Measurements from ENCODE around the gene REV1. TPM values are rescaled to one million over a fixed set of nuclear protein-coding genes. Genes with fewer than 3 reads are reported as not detected.
"Not testable (repeated sequence)": the region's sequence is repeated elsewhere in the genome, so short reads cannot be mapped to it uniquely, and the experiment has no call there.

Gene REV1
- total and polyA plus RNA-seq, 9 donors = 25.1 to 37.0 (median 30.4) TPM

GRCh38 chr2:99475095-99475494 lies 14.7 kb downstream of the REV1 start:
- WGBS (ENCODE audit: insufficient coverage) = 67% methylated on average over 1 of the region's 4 CpGs
- H3K4me1 ChIP-seq (ENCODE audit: control insufficient read depth, insufficient read depth, low read length); H3K27ac ChIP-seq (ENCODE audit: low read length); H3K4me3 ChIP-seq (ENCODE audit: low read length); H3K36me3 ChIP-seq (ENCODE audit: control insufficient read depth, insufficient read depth, low read length); H3K9me3 ChIP-seq (replicated peaks; ENCODE audit: control insufficient read depth, low read depth, low read length); H3K27me3 ChIP-seq (ENCODE audit: control insufficient read depth, insufficient read depth, low read length); DNase-seq: not testable (repeated sequence)

- no peaks in the 10 kb centered on the region for H3K27me3 ChIP-seq (ENCODE audit: control insufficient read depth, insufficient read depth, low read length)
- H3K9me3 ChIP-seq (replicated peaks; ENCODE audit: control insufficient read depth, low read depth, low read length) = no peaks in the 10 kb centered on the region
- H3K36me3 ChIP-seq (ENCODE audit: control insufficient read depth, insufficient read depth, low read length) = no peaks in the 10 kb centered on the region
- no peak for DNase-seq
- H3K4me3 ChIP-seq (ENCODE audit: low read length) = no peak overlapping the region
- no CpG with 5 or more reads among the region's 2 CpGs for WGBS (ENCODE audit: insufficient coverage)
- H3K27ac ChIP-seq (ENCODE audit: low read length) = no peak overlapping the region
- no peaks in the 10 kb centered on the region for H3K4me1 ChIP-seq (ENCODE audit: control insufficient read depth, insufficient read depth, low read length)
These were observed 16.2 kb downstream of the REV1 start for GRCh38 chr2:99473518-99474083.

GRCh38 chr2:99472600-99472960 lies 17.2 kb downstream of the REV1 start:
- no peak for DNase-seq
- WGBS (ENCODE audit: insufficient coverage) = no CpG with 5 or more reads among the region's 1 CpG
- Histone ChIP-seq H3K27me3 (ENCODE audit: control insufficient read depth, insufficient read depth, low read length) (no peaks in the 10 kb centered on the region), H3K27ac (ENCODE audit: low read length) (no peak overlapping the region), H3K9me3 (replicated peaks; ENCODE audit: control insufficient read depth, low read depth, low read length) (no peaks in the 10 kb centered on the region), H3K4me3 (ENCODE audit: low read length) (no peak overlapping the region), H3K4me1 (ENCODE audit: control insufficient read depth, insufficient read depth, low read length) (no peaks in the 10 kb centered on the region), H3K36me3 (ENCODE audit: control insufficient read depth, insufficient read depth, low read length) (no peaks in the 10 kb centered on the region)

DNA sequence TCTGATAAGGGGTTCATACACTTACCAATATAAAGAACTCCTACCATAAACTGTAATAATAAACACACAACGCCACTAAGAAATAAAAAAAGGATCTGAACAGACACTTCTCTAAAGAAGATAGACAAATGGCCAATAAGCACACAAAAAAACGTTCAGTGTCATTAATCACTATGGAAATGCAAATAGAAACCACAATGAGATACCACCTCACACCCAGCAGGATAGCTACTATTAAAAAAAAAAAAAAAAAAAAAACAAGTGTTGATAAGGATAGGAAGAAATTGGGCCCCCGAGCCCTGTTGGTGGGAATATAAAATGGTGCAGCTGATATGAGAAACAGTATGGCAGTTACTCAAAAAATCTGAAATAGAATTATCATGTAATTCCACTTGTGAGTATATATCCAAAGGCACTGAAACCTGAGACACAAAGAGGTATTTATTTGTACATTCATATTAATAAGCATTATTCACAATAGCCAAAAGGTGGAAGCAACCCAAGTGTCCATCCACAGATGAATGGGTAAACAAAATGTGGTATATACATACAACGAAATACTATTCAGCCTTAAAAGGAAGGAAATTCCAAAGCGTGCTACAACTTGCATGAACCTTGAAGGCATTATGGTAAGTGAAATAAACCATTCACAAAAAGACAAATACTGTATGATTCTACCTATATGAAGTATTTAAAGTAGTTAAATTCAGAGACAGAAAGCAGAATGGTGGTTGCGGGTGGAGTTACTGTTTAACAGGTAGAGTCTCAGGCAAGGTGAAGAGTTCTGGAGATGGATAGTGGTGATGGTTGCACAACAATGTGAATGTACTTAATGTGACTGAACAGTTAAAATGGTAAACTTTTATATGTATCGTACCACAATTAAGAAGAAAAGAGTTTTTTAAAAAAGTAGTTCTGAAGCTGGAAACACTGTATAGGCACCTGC lies 17.9 kb downstream of the REV1 start:
- no peak for DNase-seq
- no peak overlapping the region for H3K4me3 ChIP-seq (ENCODE audit: low read length)
- H3K27me3 ChIP-seq (ENCODE audit: control insufficient read depth, insufficient read depth, low read length) = no peaks in the 10 kb centered on the region
- H3K4me1 ChIP-seq (ENCODE audit: control insufficient read depth, insufficient read depth, low read length) = no peaks in the 10 kb centered on the region
- WGBS (ENCODE audit: insufficient coverage) = 100% methylated on average over 1 of the region's 7 CpGs
- H3K9me3 ChIP-seq (replicated peaks; ENCODE audit: control insufficient read depth, low read depth, low read length) = no peaks in the 10 kb centered on the region
- no peaks in the 10 kb centered on the region for H3K36me3 ChIP-seq (ENCODE audit: control insufficient read depth, insufficient read depth, low read length)
- no peak overlapping the region for H3K27ac ChIP-seq (ENCODE audit: low read length)

DNA sequence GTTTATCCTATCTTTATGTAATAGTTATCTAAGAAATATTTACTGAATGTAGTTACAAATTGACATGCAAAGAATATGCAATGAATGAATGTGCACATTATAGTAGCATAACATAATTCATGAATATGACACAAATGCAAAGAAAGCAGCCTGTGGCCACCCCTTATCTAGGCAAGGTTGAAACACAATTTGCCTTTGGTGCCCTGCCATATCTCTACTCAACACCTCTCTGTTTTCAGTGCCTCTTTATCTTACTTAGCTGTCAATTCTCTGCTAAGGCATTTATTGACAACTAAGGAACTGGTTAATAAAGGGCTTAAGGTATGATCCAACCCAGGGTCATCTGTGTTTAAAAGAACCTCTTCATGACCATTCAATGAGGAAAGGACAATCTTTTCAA lies 18.9 kb downstream of the REV1 start:
- H3K4me1 ChIP-seq (ENCODE audit: control insufficient read depth, insufficient read depth, low read length) = no peaks in the 10 kb centered on the region
- no peaks in the 10 kb centered on the region for H3K36me3 ChIP-seq (ENCODE audit: control insufficient read depth, insufficient read depth, low read length)
- no peak overlapping the region for H3K4me3 ChIP-seq (ENCODE audit: low read length)
- H3K27me3 ChIP-seq (ENCODE audit: control insufficient read depth, insufficient read depth, low read length) = no peaks in the 10 kb centered on the region
- H3K9me3 ChIP-seq (replicated peaks; ENCODE audit: control insufficient read depth, low read depth, low read length) = no peaks in the 10 kb centered on the region
- no peak for DNase-seq
- no peak overlapping the region for H3K27ac ChIP-seq (ENCODE audit: low read length)

DNA sequence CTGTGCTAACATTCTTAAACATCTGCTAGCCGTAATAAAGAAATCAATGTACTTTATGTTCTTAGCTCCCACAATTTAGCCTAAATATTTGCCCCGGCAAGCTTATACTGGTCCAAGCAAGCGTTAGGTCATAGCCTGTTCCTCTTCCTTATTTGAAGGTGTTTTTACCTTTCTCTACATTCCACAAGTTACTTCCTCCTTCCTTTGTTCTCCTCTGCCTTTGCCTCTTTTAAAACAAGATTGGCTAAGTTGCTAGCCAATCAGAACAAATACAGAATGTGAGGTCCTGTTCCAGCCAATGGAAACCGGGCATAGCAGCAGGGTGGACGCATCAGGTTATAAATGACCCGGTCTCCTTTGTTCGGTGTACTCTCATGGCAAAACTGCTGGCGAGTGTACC lies 19.4 kb downstream of the REV1 start:
- not testable (repeated sequence) for H3K36me3 ChIP-seq (ENCODE audit: control insufficient read depth, insufficient read depth, low read length); H3K27me3 ChIP-seq (ENCODE audit: control insufficient read depth, insufficient read depth, low read length); H3K4me1 ChIP-seq (ENCODE audit: control insufficient read depth, insufficient read depth, low read length); H3K27ac ChIP-seq (ENCODE audit: low read length); H3K9me3 ChIP-seq (replicated peaks; ENCODE audit: control insufficient read depth, low read depth, low read length); DNase-seq; H3K4me3 ChIP-seq (ENCODE audit: low read length)
- 100% methylated on average over 4 of the region's 8 CpGs for WGBS (ENCODE audit: insufficient coverage)

DNA sequence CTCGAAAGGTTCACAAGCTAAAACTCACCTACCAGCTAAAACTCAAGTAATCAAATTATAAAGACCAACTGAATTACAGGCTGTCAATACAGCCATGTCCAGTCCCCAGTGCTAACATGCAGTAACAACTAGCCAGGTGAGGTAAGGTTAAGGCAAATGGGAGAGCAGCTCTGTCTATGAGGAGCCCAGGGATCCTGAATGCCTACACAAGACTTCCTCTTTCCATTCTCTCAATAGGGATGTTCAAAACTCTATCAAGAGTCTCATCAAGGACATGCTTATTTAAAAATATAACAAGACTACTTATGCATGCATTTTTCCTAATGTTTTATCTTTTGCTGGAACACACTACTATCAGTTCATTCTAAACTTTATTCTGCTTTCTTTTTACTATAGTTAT lies 20.4 kb downstream of the REV1 start:
- no CpG with 5 or more reads among the region's 1 CpG for WGBS (ENCODE audit: insufficient coverage)
- H3K4me1 ChIP-seq (ENCODE audit: control insufficient read depth, insufficient read depth, low read length) = no peaks in the 10 kb centered on the region

DNA sequence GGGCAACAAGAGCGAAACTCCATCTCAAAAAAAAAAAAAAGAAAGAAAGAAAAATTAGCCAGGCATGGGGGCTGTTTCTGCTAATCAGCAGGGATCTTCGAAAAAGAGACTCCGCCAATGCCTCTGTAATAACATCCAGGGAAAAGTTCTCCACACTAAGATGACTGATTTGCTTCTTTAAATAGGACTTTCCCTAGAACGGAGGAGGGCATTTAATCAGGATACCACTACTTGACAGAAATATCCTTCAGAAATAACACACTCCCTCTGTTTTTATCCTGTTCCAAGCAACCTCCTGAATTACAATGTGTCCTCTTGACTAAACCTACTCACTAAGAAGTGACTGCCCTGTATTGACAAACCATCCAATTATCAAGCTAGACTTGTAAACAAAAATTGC lies 21.7 kb downstream of the REV1 start:
- no peaks in the 10 kb centered on the region for H3K4me1 ChIP-seq (ENCODE audit: control insufficient read depth, insufficient read depth, low read length)
- WGBS (ENCODE audit: insufficient coverage) = 67% methylated on average over 1 of the region's 4 CpGs

More for the DNA sequence above, 20.4 kb downstream of the REV1 start:
- no peak overlapping the region for H3K4me3 ChIP-seq (ENCODE audit: low read length)
- no peak overlapping the region for H3K27ac ChIP-seq (ENCODE audit: low read length)
- DNase-seq = no peak
- no peaks in the 10 kb centered on the region for H3K9me3 ChIP-seq (replicated peaks; ENCODE audit: control insufficient read depth, low read depth, low read length)
- H3K27me3 ChIP-seq (ENCODE audit: control insufficient read depth, insufficient read depth, low read length) = no peaks in the 10 kb centered on the region
- H3K36me3 ChIP-seq (ENCODE audit: control insufficient read depth, insufficient read depth, low read length) = no peaks in the 10 kb centered on the region

GRCh38 chr2:99467390-99467789 lies 22.4 kb downstream of the REV1 start:
- Histone ChIP-seq H3K27me3 (ENCODE audit: control insufficient read depth, insufficient read depth, low read length) (no peaks in the 10 kb centered on the region), H3K4me3 (ENCODE audit: low read length) (no peak overlapping the region), H3K4me1 (ENCODE audit: control insufficient read depth, insufficient read depth, low read length) (no peaks in the 10 kb centered on the region), H3K27ac (ENCODE audit: low read length) (no peak overlapping the region), H3K9me3 (replicated peaks; ENCODE audit: control insufficient read depth, low read depth, low read length) (no peaks in the 10 kb centered on the region), H3K36me3 (ENCODE audit: control insufficient read depth, insufficient read depth, low read length) (peaks cover under 1% of the 10 kb centered on the region)
- no peak for DNase-seq
- 100% methylated on average over 2 of the region's 3 CpGs for WGBS (ENCODE audit: insufficient coverage)

More for the DNA sequence above, 21.7 kb downstream of the REV1 start:
- Histone ChIP-seq H3K27me3 (ENCODE audit: control insufficient read depth, insufficient read depth, low read length) (no peaks in the 10 kb centered on the region), H3K27ac (ENCODE audit: low read length) (no peak overlapping the region), H3K4me3 (ENCODE audit: low read length) (no peak overlapping the region), H3K9me3 (replicated peaks; ENCODE audit: control insufficient read depth, low read depth, low read length) (no peaks in the 10 kb centered on the region), H3K36me3 (ENCODE audit: control insufficient read depth, insufficient read depth, low read length) (no peaks in the 10 kb centered on the region)
- DNase-seq = no peak

GRCh38 chr2:99461828-99462483 lies 27.9 kb downstream of the REV1 start:
- no peak overlapping the region for H3K27ac ChIP-seq (ENCODE audit: low read length)
- H3K36me3 ChIP-seq (ENCODE audit: control insufficient read depth, insufficient read depth, low read length) = peaks cover 17% of the 10 kb centered on the region
- WGBS (ENCODE audit: insufficient coverage) = no CpG with 5 or more reads among the region's 4 CpGs
- H3K27me3 ChIP-seq (ENCODE audit: control insufficient read depth, insufficient read depth, low read length) = no peaks in the 10 kb centered on the region
- DNase-seq = no peak
- H3K4me1 ChIP-seq (ENCODE audit: control insufficient read depth, insufficient read depth, low read length) = no peaks in the 10 kb centered on the region
- no peaks in the 10 kb centered on the region for H3K9me3 ChIP-seq (replicated peaks; ENCODE audit: control insufficient read depth, low read depth, low read length)
- no peak overlapping the region for H3K4me3 ChIP-seq (ENCODE audit: low read length)

Data from muscle of leg (tissue), 11 donors.